ENCODE data around the gene MSRB3.

GRCh38 chr12:65461017-65461416 is 182.5 kb downstream of the MSRB3 start:
- TF ChIP-seq EZH2 (IDR thresholded peaks at IDR 0.05; ENCODE audit: low read length, unreplicated experiment) = no peak
- TF ChIP-seq, protein P1, sequence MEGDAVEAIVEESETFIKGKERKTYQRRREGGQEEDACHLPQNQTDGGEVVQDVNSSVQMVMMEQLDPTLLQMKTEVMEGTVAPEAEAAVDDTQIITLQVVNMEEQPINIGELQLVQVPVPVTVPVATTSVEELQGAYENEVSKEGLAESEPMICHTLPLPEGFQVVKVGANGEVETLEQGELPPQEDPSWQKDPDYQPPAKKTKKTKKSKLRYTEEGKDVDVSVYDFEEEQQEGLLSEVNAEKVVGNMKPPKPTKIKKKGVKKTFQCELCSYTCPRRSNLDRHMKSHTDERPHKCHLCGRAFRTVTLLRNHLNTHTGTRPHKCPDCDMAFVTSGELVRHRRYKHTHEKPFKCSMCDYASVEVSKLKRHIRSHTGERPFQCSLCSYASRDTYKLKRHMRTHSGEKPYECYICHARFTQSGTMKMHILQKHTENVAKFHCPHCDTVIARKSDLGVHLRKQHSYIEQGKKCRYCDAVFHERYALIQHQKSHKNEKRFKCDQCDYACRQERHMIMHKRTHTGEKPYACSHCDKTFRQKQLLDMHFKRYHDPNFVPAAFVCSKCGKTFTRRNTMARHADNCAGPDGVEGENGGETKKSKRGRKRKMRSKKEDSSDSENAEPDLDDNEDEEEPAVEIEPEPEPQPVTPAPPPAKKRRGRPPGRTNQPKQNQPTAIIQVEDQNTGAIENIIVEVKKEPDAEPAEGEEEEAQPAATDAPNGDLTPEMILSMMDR (conservative IDR thresholded peaks at IDR 0.05; ENCODE audit: low read depth, low read length) = no peak

Data from PC-3 (cell line).